Activated T-cell treated with anti-CD3 and anti-CD28 coated beads, Interleukin-2, amount 50 U/mL, for 72 hours (primary cell): Measurements from ENCODE around the gene PXK. TPM values are rescaled to one million over a fixed set of nuclear protein-coding genes. Genes with fewer than 3 reads are reported as not detected.
"Not testable (repeated sequence)": the region's sequence is repeated elsewhere in the genome, so short reads cannot be mapped to it uniquely, and the experiment has no call there.

ENCODE experiments used
- ATAC-seq, 2 donors: fragments of 150-1000 bp; cut with Tn5 transposase; replicated peaks in 1 of 2; 2 replicates each; pipeline ENCODE4 v1.10.0; 2021; ENCODE audit warnings: moderate library complexity in 2 of 2, mild to moderate bottlenecking in 1 of 2
- DNase-seq, 2 donors: peaks; one replicate each; pipeline ENCODE4 v3.0.0; 2021 to 2022; ENCODE audit warnings: mixed read lengths in 1 of 2
- H3K27ac Mint-ChIP-seq: one replicate; pipeline ENCODE4 v1.8.0; 2022; ENCODE audit warnings: mild to moderate bottlenecking, moderate library complexity, mixed read lengths
- H3K27me3 Mint-ChIP-seq: one replicate; pipeline ENCODE4 v1.8.0; 2022; ENCODE audit warnings: low read depth, mixed read lengths
- H3K36me3 Mint-ChIP-seq, 2 donors: one replicate each; pipeline ENCODE4 v1.8.0; 2022; ENCODE audit warnings: mixed read lengths in 2 of 2, mild to moderate bottlenecking in 1 of 2; ENCODE audit not compliant: insufficient read depth in 2 of 2
- H3K4me1 Mint-ChIP-seq: one replicate; pipeline ENCODE4 v1.8.0; 2022; ENCODE audit warnings: low read depth, mixed read lengths
- H3K4me3 Mint-ChIP-seq, 2 donors: one replicate each; pipeline ENCODE4 v1.8.0; 2022; ENCODE audit warnings: mild to moderate bottlenecking in 2 of 2, mixed read lengths in 2 of 2, moderate library complexity in 2 of 2
- H3K9me3 Mint-ChIP-seq, 2 donors: one replicate each; pipeline ENCODE4 v1.8.0; 2022; ENCODE audit warnings: mixed read lengths in 2 of 2
- total RNA-seq, 2 donors: library from RNA; stranded (reverse); gene quantifications; one replicate each; pipeline ENCODE4 v1.2.3, GENCODE V29; 2022

The PXK gene
- total RNA-seq, result 10 to 100 TPM; 76.1 to 79.0 TPM

DNA sequence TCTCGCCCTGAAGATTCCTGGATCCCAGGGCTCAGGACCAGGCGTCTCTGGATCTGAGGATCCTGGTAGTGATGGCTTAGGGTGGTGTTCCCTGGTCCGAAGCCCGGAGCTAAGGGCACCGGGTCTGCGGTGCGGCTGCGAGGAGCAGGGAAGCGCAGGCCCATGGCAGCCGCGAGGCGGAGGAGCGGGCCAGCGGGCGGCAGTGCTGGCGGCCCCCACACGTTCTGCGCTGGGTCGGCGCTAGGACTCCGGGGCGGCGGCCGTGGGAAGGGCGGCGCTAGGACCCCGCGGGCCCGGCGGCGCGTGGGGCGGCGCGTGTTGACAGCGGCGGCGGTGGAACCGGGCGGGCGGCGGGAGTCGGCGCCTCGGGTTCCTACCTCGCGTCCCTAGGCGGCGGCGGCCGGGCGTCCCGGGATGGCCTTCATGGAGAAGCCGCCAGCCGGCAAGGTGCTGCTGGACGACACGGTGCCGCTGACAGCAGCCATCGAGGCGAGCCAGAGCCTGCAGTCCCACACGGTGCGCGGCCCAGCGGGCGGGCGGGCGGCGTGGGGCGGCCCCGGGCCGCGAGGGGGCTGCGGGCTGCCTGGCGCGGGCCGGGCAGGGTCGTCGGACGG lies at the start of gene PXK:
Gene PXK, plus strand, starts transcription at position 318 of the 614 bp plus-strand sequence. Its CDS starts 97 bp downstream, at position 415.
- ATAC-seq, result peak; percentile 86 to 87
- Mint-ChIP-seq H3K36me3 (peaks cover 12 to 18% of the 10 kb centered on the region in 2 donors), H3K27ac (peak within 1 kb of the TSS; percentile 99), H3K4me3 (peak within 1 kb of the TSS; percentile 92 to 99), H3K4me1 (peaks cover 49% of the 10 kb centered on the region), H3K9me3 (no peaks in the 10 kb centered on the region), H3K27me3 (no peaks in the 10 kb centered on the region)
- peak; percentile 86 to 91 for DNase-seq

DNA sequence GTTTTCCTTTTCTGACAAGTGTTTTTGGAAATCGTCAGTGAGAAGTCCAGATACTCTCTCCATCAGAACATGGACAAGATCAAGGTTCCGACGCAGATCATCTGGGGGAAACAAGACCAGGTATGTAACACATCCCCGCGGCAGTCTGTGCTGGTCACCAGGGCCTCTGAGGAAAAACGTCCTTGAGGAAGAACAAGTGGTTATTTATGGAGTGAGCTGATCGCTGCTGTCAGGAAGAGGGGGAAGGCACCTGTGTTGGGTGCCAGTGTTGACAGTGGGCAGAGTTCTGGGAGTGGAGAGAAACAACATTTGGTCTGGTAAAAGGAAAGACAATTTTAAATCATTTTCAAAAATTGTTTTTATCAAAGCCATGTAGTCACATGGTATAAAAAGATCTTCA lies 47.4 kb upstream of the PXK start:
- no peaks in the 10 kb centered on the region for H3K27me3 Mint-ChIP-seq
- H3K9me3 Mint-ChIP-seq, result no peaks in the 10 kb centered on the region
- H3K36me3 Mint-ChIP-seq, result peaks cover 2 to 3% of the 10 kb centered on the region in 2 donors
- DNase-seq (no peak), ATAC-seq (no peak)
- H3K27ac Mint-ChIP-seq, result no peak overlapping the region
- H3K4me1 Mint-ChIP-seq, result no peaks in the 10 kb centered on the region
- H3K4me3 Mint-ChIP-seq, result no peak overlapping the region

- no peaks in the 10 kb centered on the region for H3K9me3 Mint-ChIP-seq
- no peaks in the 10 kb centered on the region for H3K4me1 Mint-ChIP-seq
- no peak overlapping the region for H3K27ac Mint-ChIP-seq
- no peak overlapping the region for H3K4me3 Mint-ChIP-seq
- DNase-seq, result no peak
- no peak for ATAC-seq
- H3K36me3 Mint-ChIP-seq, result peaks cover 2 to 3% of the 10 kb centered on the region in 2 donors
- no peaks in the 10 kb centered on the region for H3K27me3 Mint-ChIP-seq
Measured at GRCh38 chr3:58287354-58287753, 45.3 kb upstream of the PXK start.

DNA sequence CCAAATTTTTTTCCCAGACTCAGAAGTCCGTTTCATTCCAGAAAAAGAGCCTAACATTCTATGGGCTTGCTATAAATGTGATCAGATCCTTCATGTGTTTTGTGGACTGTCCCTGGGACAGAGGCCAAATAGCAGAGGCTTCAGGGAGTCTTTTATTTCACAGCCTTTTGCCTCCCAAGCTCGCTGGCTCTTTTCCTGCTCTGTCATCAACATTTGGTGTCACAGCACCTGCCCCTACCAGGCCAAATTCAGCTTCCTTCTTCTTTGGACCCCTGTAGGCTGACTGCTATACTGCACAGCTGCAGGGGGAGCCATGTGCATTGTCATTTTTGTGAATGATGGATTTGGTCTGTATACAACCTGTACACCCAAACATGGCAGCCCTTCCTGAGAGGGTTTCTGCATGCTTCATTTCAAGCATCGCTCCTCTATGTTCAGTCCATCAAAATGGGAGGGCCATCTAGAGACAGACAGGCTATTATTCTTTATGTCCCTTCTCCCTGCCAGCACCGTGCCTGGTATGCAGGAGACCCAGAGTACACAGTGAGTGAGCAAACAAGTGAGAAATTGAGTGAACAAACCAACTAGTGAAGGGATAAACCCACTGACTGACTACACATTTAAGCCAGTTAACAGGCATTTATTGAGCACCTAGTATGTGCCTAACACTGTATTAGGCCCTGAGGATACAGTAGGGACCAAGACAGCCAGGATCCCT lies 44.5 kb upstream of the PXK start:
- ATAC-seq, result no peak
- H3K4me1 Mint-ChIP-seq, result no peaks in the 10 kb centered on the region
- peaks cover 2 to 3% of the 10 kb centered on the region in 2 donors for H3K36me3 Mint-ChIP-seq
- no peak for DNase-seq
- no peak overlapping the region for H3K27ac Mint-ChIP-seq
- no peak overlapping the region for H3K4me3 Mint-ChIP-seq
- H3K27me3 Mint-ChIP-seq, result no peaks in the 10 kb centered on the region
- no peaks in the 10 kb centered on the region for H3K9me3 Mint-ChIP-seq

DNA sequence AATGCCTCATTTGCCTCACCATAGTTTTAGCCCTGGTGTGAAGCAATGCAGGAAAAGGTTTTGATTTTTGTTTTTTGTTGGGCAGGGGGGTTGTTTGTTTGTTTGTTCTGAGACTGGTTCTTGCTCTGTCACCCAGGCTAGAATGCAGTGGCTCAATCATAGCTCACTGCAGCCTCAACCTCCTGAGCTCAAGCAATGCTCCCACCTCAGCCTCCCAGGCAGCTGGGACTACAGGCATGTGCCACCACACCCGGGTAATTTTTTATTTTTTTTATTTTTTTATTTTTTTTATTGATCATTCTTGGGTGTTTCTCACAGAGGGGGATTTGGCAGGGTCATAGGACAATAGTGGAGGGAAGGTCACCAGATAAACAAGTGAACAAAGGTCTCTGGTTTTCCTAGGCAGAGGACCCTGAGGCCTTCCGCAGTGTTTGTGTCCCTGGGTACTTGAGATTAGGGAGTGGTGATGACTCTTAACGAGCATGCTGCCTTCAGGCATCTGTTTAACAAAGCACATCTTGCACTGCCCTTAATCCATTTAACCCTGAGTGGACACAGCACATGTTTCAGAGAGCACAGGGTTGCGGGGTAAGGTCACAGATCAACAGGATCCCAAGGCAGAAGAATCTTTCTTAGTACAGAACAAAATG lies 43.6 kb upstream of the PXK start:
- DNase-seq, H3K27me3 Mint-ChIP-seq, H3K9me3 Mint-ChIP-seq, H3K4me3 Mint-ChIP-seq, H3K27ac Mint-ChIP-seq, H3K36me3 Mint-ChIP-seq, ATAC-seq, H3K4me1 Mint-ChIP-seq: not testable (repeated sequence)

- not testable (repeated sequence) for DNase-seq, H3K9me3 Mint-ChIP-seq, H3K4me1 Mint-ChIP-seq, H3K27ac Mint-ChIP-seq, H3K36me3 Mint-ChIP-seq, H3K27me3 Mint-ChIP-seq, ATAC-seq, H3K4me3 Mint-ChIP-seq
Measured at GRCh38 chr3:58290446-58290845, 42.2 kb upstream of the PXK start.

DNA sequence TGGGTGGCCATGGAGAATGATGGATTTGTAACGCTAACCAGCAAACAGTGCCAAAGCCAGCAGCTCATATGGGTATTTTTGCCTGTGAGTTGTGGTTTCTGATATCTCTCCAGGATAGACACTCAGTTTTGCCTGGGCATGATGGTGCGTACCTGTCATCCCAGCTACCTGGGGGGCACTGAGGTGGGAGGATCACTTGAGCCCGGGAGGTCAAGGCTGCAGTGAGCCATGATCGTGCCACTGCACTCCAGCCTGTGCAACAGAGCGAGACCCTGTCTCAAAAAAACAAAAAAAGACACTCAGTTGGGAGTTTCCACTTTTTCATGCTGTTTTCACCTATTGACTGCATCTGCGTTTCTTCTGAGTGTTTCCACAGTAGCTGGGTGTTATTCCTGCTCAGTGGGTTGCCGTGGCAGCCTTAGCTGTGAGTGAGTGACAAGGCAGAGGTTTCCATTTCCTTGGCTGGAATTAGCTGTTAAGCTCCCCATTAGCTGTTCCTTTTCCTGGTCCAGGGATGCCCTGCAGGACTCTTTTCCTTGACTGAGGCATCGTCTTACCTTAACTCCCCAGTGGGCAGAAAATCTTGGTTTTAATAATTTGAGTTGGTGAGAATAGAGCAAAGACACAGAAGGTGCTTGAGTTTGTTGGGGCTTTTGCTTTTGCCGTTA lies 40.9 kb upstream of the PXK start:
- Mint-ChIP-seq H3K9me3 (peaks cover 0 to 4% of the 10 kb centered on the region in 2 donors), H3K27ac (no peak overlapping the region), H3K27me3 (no peaks in the 10 kb centered on the region), H3K36me3 (no peaks in the 10 kb centered on the region), H3K4me1 (no peaks in the 10 kb centered on the region), H3K4me3 (no peak overlapping the region)
- no peak for ATAC-seq
- no peak for DNase-seq

- no peak for DNase-seq
- ATAC-seq, result no peak
- Mint-ChIP-seq H3K36me3 (no peaks in the 10 kb centered on the region), H3K4me1 (no peaks in the 10 kb centered on the region), H3K27ac (no peak overlapping the region), H3K9me3 (peaks cover 0 to 4% of the 10 kb centered on the region in 2 donors), H3K4me3 (no peak overlapping the region), H3K27me3 (no peaks in the 10 kb centered on the region)
Measured at GRCh38 chr3:58292866-58293265, 39.8 kb upstream of the PXK start.

GRCh38 chr3:58293516-58293915 lies 39.2 kb upstream of the PXK start:
- Mint-ChIP-seq H3K36me3 (no peaks in the 10 kb centered on the region), H3K4me1 (no peaks in the 10 kb centered on the region), H3K27me3 (peaks cover 5% of the 10 kb centered on the region), H3K9me3 (peaks cover 0 to 4% of the 10 kb centered on the region in 2 donors), H3K4me3 (no peak overlapping the region), H3K27ac (no peak overlapping the region)
- DNase-seq, result no peak
- ATAC-seq, result no peak

DNA sequence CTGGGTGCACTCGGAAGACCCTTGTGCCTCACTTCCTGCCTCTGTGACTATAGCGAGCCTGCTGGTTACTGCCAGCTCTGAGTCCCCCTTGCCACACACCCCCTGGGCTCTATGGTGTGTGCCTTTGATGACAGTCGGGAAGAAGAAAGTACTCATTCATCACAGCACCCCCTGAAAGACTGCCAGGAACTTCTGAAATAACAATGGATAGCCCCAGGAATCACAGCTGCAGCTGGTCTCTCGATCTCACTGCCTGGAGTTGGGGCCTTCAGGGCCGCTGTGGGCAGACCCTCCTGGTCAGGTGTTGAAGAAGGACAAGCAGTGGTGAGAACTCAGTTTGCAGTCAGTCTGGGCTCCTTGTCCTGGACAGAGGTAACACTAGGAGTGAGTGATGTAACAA lies 36.4 kb upstream of the PXK start:
- Mint-ChIP-seq H3K9me3 (peaks cover under 1 to 4% of the 10 kb centered on the region in 2 donors), H3K27me3 (peaks cover 13% of the 10 kb centered on the region), H3K4me1 (no peaks in the 10 kb centered on the region), H3K27ac (no peak overlapping the region), H3K36me3 (peaks cover 0 to 1% of the 10 kb centered on the region in 2 donors), H3K4me3 (no peak overlapping the region)
- DNase-seq, result no peak
- ATAC-seq, result no peak

GRCh38 chr3:58296843-58297242 lies 35.8 kb upstream of the PXK start:
- H3K4me3 Mint-ChIP-seq, result no peak overlapping the region
- H3K4me1 Mint-ChIP-seq, result no peaks in the 10 kb centered on the region
- ATAC-seq (no peak), DNase-seq (no peak)
- peaks cover 1 to 3% of the 10 kb centered on the region in 2 donors for H3K36me3 Mint-ChIP-seq
- H3K27me3 Mint-ChIP-seq, result peaks cover 17% of the 10 kb centered on the region
- H3K9me3 Mint-ChIP-seq, result peaks cover 2 to 4% of the 10 kb centered on the region in 2 donors
- H3K27ac Mint-ChIP-seq, result no peak overlapping the region

GRCh38 chr3:58298190-58298589 lies 34.5 kb upstream of the PXK start:
- DNase-seq (no peak), ATAC-seq (no peak)
- Mint-ChIP-seq H3K36me3 (peaks cover 1 to 3% of the 10 kb centered on the region in 2 donors), H3K4me3 (no peak overlapping the region), H3K27me3 (peaks cover 24% of the 10 kb centered on the region), H3K9me3 (peaks cover 2 to 4% of the 10 kb centered on the region in 2 donors), H3K27ac (no peak overlapping the region), H3K4me1 (no peaks in the 10 kb centered on the region)

DNA sequence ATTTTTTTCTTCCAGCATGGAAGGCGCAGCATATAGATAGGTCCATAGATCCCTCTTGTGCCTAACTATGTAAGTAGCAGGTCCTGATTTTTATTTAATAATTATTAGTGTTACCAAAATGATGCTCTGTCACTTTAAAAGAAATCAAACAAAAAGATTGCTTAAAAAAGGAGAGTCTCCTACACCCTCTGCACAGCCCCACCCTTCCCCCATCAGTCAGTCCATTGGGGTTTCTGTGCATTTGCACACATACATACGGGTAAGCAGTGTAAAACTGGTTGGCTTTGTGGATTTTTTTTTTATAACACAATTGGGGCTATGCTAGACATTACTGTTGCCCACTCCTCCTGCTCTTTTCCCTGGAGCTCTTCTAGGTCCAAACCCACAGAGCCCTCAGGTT lies 33.6 kb upstream of the PXK start:
- H3K4me3 Mint-ChIP-seq, result no peak overlapping the region
- H3K27me3 Mint-ChIP-seq, result peaks cover 24% of the 10 kb centered on the region
- no peaks in the 10 kb centered on the region for H3K4me1 Mint-ChIP-seq
- ATAC-seq, result no peak
- no peak overlapping the region for H3K27ac Mint-ChIP-seq
- H3K36me3 Mint-ChIP-seq, result peaks cover 1 to 3% of the 10 kb centered on the region in 2 donors
- peaks cover 2 to 4% of the 10 kb centered on the region in 2 donors for H3K9me3 Mint-ChIP-seq
- no peak for DNase-seq
